Liver (tissue), 3 donors: ENCODE measurements around the gene TRIM72.

Source experiments
- GABPA ChIP-seq, 2 donors: IDR thresholded peaks in 1 of 2; conservative IDR thresholded peaks in 1 of 2; 2 replicates each; pipeline ENCODE4 v1.6.1; 2016; ENCODE audit warnings: antibody characterized with exemption in 2 of 2, mild to moderate bottlenecking in 1 of 2, moderate library complexity in 1 of 2
- HNF4A ChIP-seq, 2 donors: conservative IDR thresholded peaks; 2 replicates each; pipeline ENCODE4 v1.6.1; 2016; ENCODE audit warnings: antibody characterized with exemption in 2 of 2, mild to moderate bottlenecking in 2 of 2
- HNF4G ChIP-seq: IDR thresholded peaks from 2 replicates; pipeline ENCODE4 v1.6.1; 2016; ENCODE audit warnings: antibody characterized with exemption
- JUND ChIP-seq, 2 donors: IDR thresholded peaks; 2 replicates each; pipeline ENCODE4 v1.6.1; 2016; ENCODE audit warnings: antibody characterized with exemption in 2 of 2
- RAD21 ChIP-seq, 2 donors: IDR thresholded peaks; 2 replicates each; pipeline ENCODE4 v1.6.1; 2016; ENCODE audit warnings: antibody characterized with exemption in 2 of 2, mild to moderate bottlenecking in 2 of 2
- RXRA ChIP-seq, 2 donors: IDR thresholded peaks; 2 replicates each; pipeline ENCODE4 v1.6.1; 2017 to 2018; ENCODE audit warnings: antibody characterized with exemption in 2 of 2, mild to moderate bottlenecking in 1 of 2
- SP1 ChIP-seq: IDR thresholded peaks from 2 replicates; pipeline ENCODE4 v1.6.1; 2018; ENCODE audit warnings: antibody characterized with exemption, mild to moderate bottlenecking
- TAF1 ChIP-seq: conservative IDR thresholded peaks from 2 replicates; pipeline ENCODE4 v1.6.1; 2016; ENCODE audit warnings: antibody characterized with exemption, mild to moderate bottlenecking
- YY1 ChIP-seq: IDR thresholded peaks from 2 replicates; pipeline ENCODE4 v1.6.1; 2016; ENCODE audit warnings: antibody characterized with exemption, mild to moderate bottlenecking
- ZBTB33 ChIP-seq: IDR thresholded peaks from 2 replicates; pipeline ENCODE4 v1.6.1; 2016; ENCODE audit warnings: antibody characterized with exemption
- TF ChIP-seq, protein P1 (sequence below): fragments of 150-350 bp; IDR thresholded peaks from 2 replicates; pipeline ENCODE4 v1.5.1; 2017; ENCODE audit warnings: improper control_type of control experiment, low read depth, low read length; ENCODE audit not compliant: missing input control
- TF ChIP-seq, protein P2 (sequence below): IDR thresholded peaks from 2 replicates; pipeline ENCODE4 v1.6.1; 2016; ENCODE audit warnings: antibody characterized with exemption
- TF ChIP-seq, protein P3 (sequence below): IDR thresholded peaks from 2 replicates; pipeline ENCODE4 v1.6.1; 2016; ENCODE audit warnings: antibody characterized with exemption
- TF ChIP-seq, protein P4 (sequence below): IDR thresholded peaks from 2 replicates; pipeline ENCODE4 v1.6.1; 2016; ENCODE audit warnings: antibody characterized with exemption, mild to moderate bottlenecking
- donor health status: healthy.
- donor health status: healthy.

- TF ChIP-seq, protein P1, sequence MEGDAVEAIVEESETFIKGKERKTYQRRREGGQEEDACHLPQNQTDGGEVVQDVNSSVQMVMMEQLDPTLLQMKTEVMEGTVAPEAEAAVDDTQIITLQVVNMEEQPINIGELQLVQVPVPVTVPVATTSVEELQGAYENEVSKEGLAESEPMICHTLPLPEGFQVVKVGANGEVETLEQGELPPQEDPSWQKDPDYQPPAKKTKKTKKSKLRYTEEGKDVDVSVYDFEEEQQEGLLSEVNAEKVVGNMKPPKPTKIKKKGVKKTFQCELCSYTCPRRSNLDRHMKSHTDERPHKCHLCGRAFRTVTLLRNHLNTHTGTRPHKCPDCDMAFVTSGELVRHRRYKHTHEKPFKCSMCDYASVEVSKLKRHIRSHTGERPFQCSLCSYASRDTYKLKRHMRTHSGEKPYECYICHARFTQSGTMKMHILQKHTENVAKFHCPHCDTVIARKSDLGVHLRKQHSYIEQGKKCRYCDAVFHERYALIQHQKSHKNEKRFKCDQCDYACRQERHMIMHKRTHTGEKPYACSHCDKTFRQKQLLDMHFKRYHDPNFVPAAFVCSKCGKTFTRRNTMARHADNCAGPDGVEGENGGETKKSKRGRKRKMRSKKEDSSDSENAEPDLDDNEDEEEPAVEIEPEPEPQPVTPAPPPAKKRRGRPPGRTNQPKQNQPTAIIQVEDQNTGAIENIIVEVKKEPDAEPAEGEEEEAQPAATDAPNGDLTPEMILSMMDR, result no peak
- TF ChIP-seq HNF4A (conservative IDR thresholded peaks at IDR 0.05) (no peak), TAF1 (no peak), GABPA (IDR thresholded peaks at IDR 0.05 in 1 of 2, conservative IDR thresholded peaks at IDR 0.05 in 1 of 2) (no peak), SP1 (no peak), JUND (IDR thresholded peaks at IDR 0.05) (no peak), YY1 (no peak), RXRA (IDR thresholded peaks at IDR 0.05) (no peak), RAD21 (IDR thresholded peaks at IDR 0.05) (no peak), ZBTB33 (no peak), HNF4G (no peak)
- TF ChIP-seq, protein P2, sequence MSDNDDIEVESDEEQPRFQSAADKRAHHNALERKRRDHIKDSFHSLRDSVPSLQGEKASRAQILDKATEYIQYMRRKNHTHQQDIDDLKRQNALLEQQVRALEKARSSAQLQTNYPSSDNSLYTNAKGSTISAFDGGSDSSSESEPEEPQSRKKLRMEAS, result no peak
- TF ChIP-seq, protein P3, sequence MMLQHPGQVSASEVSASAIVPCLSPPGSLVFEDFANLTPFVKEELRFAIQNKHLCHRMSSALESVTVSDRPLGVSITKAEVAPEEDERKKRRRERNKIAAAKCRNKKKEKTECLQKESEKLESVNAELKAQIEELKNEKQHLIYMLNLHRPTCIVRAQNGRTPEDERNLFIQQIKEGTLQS, result no peak
- TF ChIP-seq, protein P4, sequence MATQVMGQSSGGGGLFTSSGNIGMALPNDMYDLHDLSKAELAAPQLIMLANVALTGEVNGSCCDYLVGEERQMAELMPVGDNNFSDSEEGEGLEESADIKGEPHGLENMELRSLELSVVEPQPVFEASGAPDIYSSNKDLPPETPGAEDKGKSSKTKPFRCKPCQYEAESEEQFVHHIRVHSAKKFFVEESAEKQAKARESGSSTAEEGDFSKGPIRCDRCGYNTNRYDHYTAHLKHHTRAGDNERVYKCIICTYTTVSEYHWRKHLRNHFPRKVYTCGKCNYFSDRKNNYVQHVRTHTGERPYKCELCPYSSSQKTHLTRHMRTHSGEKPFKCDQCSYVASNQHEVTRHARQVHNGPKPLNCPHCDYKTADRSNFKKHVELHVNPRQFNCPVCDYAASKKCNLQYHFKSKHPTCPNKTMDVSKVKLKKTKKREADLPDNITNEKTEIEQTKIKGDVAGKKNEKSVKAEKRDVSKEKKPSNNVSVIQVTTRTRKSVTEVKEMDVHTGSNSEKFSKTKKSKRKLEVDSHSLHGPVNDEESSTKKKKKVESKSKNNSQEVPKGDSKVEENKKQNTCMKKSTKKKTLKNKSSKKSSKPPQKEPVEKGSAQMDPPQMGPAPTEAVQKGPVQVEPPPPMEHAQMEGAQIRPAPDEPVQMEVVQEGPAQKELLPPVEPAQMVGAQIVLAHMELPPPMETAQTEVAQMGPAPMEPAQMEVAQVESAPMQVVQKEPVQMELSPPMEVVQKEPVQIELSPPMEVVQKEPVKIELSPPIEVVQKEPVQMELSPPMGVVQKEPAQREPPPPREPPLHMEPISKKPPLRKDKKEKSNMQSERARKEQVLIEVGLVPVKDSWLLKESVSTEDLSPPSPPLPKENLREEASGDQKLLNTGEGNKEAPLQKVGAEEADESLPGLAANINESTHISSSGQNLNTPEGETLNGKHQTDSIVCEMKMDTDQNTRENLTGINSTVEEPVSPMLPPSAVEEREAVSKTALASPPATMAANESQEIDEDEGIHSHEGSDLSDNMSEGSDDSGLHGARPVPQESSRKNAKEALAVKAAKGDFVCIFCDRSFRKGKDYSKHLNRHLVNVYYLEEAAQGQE, result no peak
Observed at GRCh38 chr16:31219154-31219741, 5.3 kb downstream of the TRIM72 start.
